VCaP (cell line): ENCODE results near the gene AP5Z1.

Experiments used
- H3K27ac ChIP-seq: fragments of 450-650 bp; 2 replicates; pipeline ENCODE4 v1.5.1; 2017
- TF ChIP-seq, protein P1 (sequence below): fragments of 450-650 bp; conservative IDR thresholded peaks from 2 replicates; pipeline ENCODE4 v1.5.1; 2017; ENCODE audit warnings: mild to moderate bottlenecking, moderate library complexity

The AP5Z1 gene

GRCh38 chr7:4763794-4764185 lies 11.6 kb upstream of the AP5Z1 start:
- TF ChIP-seq, protein P1, sequence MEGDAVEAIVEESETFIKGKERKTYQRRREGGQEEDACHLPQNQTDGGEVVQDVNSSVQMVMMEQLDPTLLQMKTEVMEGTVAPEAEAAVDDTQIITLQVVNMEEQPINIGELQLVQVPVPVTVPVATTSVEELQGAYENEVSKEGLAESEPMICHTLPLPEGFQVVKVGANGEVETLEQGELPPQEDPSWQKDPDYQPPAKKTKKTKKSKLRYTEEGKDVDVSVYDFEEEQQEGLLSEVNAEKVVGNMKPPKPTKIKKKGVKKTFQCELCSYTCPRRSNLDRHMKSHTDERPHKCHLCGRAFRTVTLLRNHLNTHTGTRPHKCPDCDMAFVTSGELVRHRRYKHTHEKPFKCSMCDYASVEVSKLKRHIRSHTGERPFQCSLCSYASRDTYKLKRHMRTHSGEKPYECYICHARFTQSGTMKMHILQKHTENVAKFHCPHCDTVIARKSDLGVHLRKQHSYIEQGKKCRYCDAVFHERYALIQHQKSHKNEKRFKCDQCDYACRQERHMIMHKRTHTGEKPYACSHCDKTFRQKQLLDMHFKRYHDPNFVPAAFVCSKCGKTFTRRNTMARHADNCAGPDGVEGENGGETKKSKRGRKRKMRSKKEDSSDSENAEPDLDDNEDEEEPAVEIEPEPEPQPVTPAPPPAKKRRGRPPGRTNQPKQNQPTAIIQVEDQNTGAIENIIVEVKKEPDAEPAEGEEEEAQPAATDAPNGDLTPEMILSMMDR, result no peak
- H3K27ac ChIP-seq, result no peak overlapping the region

- TF ChIP-seq, protein P1, result no peak
- no peak overlapping the region for H3K27ac ChIP-seq
These were observed 10.9 kb upstream of the AP5Z1 start for GRCh38 chr7:4764402-4765007.

GRCh38 chr7:4765776-4766490 lies 9.5 kb upstream of the AP5Z1 start:
- H3K27ac ChIP-seq, result no peak overlapping the region

GRCh38 chr7:4766666-4767519 lies 8.5 kb upstream of the AP5Z1 start:
- H3K27ac ChIP-seq, result no peak overlapping the region
- TF ChIP-seq, protein P1, result no peak

More at GRCh38 chr7:4765776-4766490, 9.5 kb upstream of the AP5Z1 start:
- TF ChIP-seq, protein P1, result peak; percentile 20; the same call in 1 of the 2 replicates

- TF ChIP-seq, protein P1, result no peak
- peak overlapping the region; percentile 18 for H3K27ac ChIP-seq
These were observed 6.5 kb upstream of the AP5Z1 start for GRCh38 chr7:4768597-4769569.

DNA sequence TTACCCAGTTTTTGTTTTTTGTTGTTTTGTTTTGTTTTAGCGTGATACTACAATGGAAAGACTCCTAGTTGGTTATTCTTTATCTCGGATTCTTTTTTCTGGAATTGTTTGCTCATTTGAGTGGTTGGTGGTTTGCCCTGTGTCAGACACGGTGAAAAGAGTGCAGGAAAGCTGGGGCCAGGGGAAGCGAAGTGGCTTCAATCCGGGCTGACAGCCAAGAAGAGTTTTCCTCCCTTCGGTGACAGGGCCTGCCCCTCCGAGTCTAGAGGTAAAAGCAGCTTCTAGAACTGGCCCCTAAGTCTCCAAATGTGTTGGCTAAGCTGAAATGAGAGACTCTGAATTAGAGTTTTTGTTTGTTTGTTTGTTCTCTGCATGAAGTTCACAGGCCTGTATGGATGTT lies 5.7 kb upstream of the AP5Z1 start:
- TF ChIP-seq, protein P1, result no peak
- H3K27ac ChIP-seq, result peak overlapping the region; percentile 18
